ENCODE results near the gene IL2RA.

DNA sequence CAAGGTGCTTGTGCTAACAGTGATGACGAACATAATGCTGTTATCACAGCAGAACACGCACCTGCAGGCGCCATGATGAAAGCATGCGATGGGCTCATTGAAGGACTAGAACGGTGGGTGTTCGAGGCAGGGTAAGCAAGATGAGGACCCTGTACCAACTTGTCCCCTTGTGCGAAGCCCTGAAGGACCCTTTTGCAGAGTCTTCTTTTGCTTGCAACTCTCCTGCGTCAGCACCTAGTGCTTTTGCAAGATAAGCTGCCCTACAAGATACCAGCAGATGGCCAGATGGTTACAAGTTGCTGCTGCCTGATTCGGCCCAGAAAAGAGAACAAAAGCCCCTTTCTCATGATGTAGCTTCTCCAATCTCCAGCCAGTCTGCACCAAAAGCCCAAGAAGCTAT is 80.6 kb downstream of the IL2RA start:
- TF ChIP-seq, protein P1, sequence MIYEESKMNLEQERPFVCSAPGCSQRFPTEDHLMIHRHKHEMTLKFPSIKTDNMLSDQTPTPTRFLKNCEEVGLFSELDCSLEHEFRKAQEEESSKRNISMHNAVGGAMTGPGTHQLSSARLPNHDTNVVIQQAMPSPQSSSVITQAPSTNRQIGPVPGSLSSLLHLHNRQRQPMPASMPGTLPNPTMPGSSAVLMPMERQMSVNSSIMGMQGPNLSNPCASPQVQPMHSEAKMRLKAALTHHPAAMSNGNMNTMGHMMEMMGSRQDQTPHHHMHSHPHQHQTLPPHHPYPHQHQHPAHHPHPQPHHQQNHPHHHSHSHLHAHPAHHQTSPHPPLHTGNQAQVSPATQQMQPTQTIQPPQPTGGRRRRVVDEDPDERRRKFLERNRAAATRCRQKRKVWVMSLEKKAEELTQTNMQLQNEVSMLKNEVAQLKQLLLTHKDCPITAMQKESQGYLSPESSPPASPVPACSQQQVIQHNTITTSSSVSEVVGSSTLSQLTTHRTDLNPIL (CRISPR knock-in tag; IDR thresholded peaks at IDR 0.05; ENCODE audit: low read depth): no peak
- TF ChIP-seq RARB (CRISPR knock-in tag; IDR thresholded peaks at IDR 0.05) (no peak), ARNTL (CRISPR knock-in tag; IDR thresholded peaks at IDR 0.05; ENCODE audit: borderline replicate concordance, low read depth) (no peak)

Measured in SK-N-SH treated with all-trans-retinoic acid at 6 μM for 48 hours (cell line).